Fibroblast of the aortic adventitia (primary cell): ENCODE measurements around the gene ARRDC5. TPM values are rescaled to one million over a fixed set of nuclear protein-coding genes. Genes with fewer than 3 reads are reported as not detected.
"Not testable (repeated sequence)": the region's sequence is repeated elsewhere in the genome, so short reads cannot be mapped to it uniquely, and the experiment has no call there.

Source experiments
- DNase-seq: peaks from one replicate; pipeline ENCODE4 v3.0.0-alpha.2; 2010; ENCODE audit warnings: low read depth
- H3K4me3 ChIP-seq: 2 replicates; pipeline ENCODE4 v1.5.1; 2011; ENCODE audit warnings: low read depth, mild to moderate bottlenecking, control low read depth, low read length, moderate library complexity
- CTCF ChIP-seq: IDR thresholded peaks from 2 replicates; pipeline ENCODE4 v1.5.1; 2011; ENCODE audit warnings: mild to moderate bottlenecking, low read length, control low read depth, inconsistent platforms; ENCODE audit not compliant: insufficient read depth
- total RNA-seq: library from RNA; depleted of rRNA; stranded (reverse); fragments of >200 nt; gene quantifications from 2 replicates; pipeline ENCODE4 v1.2.3, GENCODE V29; 2012; ENCODE audit warnings: low replicate concordance

The ARRDC5 gene
- total RNA-seq, 1 donor = not detected

GRCh38 chr19:4867534-4868285 lies 35.0 kb downstream of the ARRDC5 start, which contains the start of gene PLIN3:
PLIN3 (minus strand) TSS chr19:4867667; CDS start chr19:4861394, 6,273 bp downstream.
- H3K4me3 ChIP-seq = peak within 1 kb of the TSS; percentile 78
- TF ChIP-seq CTCF = no peak
- DNase-seq = peak; percentile 96

- peak overlapping the region; percentile 78 for H3K4me3 ChIP-seq
- no peak for TF ChIP-seq CTCF
- peak; percentile 54 for DNase-seq
Measured at GRCh38 chr19:4866595-4867424, 35.9 kb downstream of the ARRDC5 start.

GRCh38 chr19:4861147-4861546 lies 41.5 kb downstream of the ARRDC5 start:
- no peak for DNase-seq
- TF ChIP-seq CTCF = no peak
- no peak overlapping the region for H3K4me3 ChIP-seq

- DNase-seq = no peak
- TF ChIP-seq CTCF = no peak
- no peak overlapping the region for H3K4me3 ChIP-seq
Measured at GRCh38 chr19:4859697-4860096, 43.0 kb downstream of the ARRDC5 start.

GRCh38 chr19:4856468-4856867 lies 46.2 kb downstream of the ARRDC5 start:
- DNase-seq, H3K4me3 ChIP-seq: not testable (repeated sequence)

GRCh38 chr19:4853506-4853905 lies 49.2 kb downstream of the ARRDC5 start:
- not testable (repeated sequence) for H3K4me3 ChIP-seq, DNase-seq

- H3K4me3 ChIP-seq = no peak overlapping the region
- no peak for TF ChIP-seq CTCF
- DNase-seq = no peak
Measured at GRCh38 chr19:4852484-4852883, 50.2 kb downstream of the ARRDC5 start.
